WI38 (cell line): ENCODE data around the gene PPIL1.
"Not testable (repeated sequence)": the region's sequence is repeated elsewhere in the genome, so short reads cannot be mapped to it uniquely, and the experiment has no call there.

Experiments used
- H3K4me3 ChIP-seq: 2 replicates; pipeline ENCODE4 v1.5.1; 2011; ENCODE audit warnings: low read depth, mild to moderate bottlenecking, control low read depth, low read length
- CTCF ChIP-seq: IDR thresholded peaks from 2 replicates; pipeline ENCODE4 v1.5.1; 2012; ENCODE audit warnings: low read depth, mild to moderate bottlenecking, control low read depth, low read length

The PPIL1 gene

GRCh38 chr6:36817847-36818246 lies 56.8 kb downstream of the PPIL1 start:
- H3K4me3 ChIP-seq, result no peak overlapping the region
- TF ChIP-seq CTCF, result no peak

- no peak overlapping the region for H3K4me3 ChIP-seq
- TF ChIP-seq CTCF, result no peak
Measured at GRCh38 chr6:36817176-36817817, 57.3 kb downstream of the PPIL1 start.

GRCh38 chr6:36815962-36816735 lies 58.5 kb downstream of the PPIL1 start:
- TF ChIP-seq CTCF, result no peak
- H3K4me3 ChIP-seq, result no peak overlapping the region

- no peak overlapping the region for H3K4me3 ChIP-seq
- TF ChIP-seq CTCF, result no peak
Measured at GRCh38 chr6:36814249-36814648, 60.4 kb downstream of the PPIL1 start.

- no peak for TF ChIP-seq CTCF
- no peak overlapping the region for H3K4me3 ChIP-seq
Measured at GRCh38 chr6:36813526-36813925, 61.1 kb downstream of the PPIL1 start.

- H3K4me3 ChIP-seq, result not testable (repeated sequence)
Measured at GRCh38 chr6:36813047-36813446, 61.6 kb downstream of the PPIL1 start.

- no peak overlapping the region for H3K4me3 ChIP-seq
- no peak for TF ChIP-seq CTCF
Measured at GRCh38 chr6:36809941-36810803, 64.4 kb downstream of the PPIL1 start.
